GM19328 (cell line): ENCODE results near the gene SKAP2.

ENCODE experiments used
- ATAC-seq: cut with Tn5 transposase; IDR thresholded peaks from one replicate; pipeline ENCODE4 v1.9.1; 2021; ENCODE audit warnings: mild to moderate bottlenecking, moderate library complexity; ENCODE audit not compliant: unreplicated experiment

The SKAP2 gene

GRCh38 chr7:26645121-26645520 is 219.3 kb downstream of the SKAP2 start:
- no peak for ATAC-seq

GRCh38 chr7:26642416-26642815 is 222.0 kb downstream of the SKAP2 start:
- no peak for ATAC-seq

DNA sequence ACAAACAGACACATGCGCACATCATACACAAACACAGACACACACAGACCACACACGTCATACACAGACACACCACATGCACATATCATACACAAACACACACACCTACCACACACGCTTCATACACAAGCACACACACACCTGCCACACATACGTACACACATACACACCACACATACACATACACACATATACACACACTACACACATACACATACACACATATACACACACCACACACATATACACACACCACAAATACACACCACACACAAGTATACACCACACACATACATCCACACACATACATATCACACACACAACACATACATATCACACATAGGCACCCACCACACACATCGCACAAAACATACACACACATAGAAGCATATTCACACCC is 224.7 kb downstream of the SKAP2 start:
- ATAC-seq, result no peak

GRCh38 chr7:26639111-26639510 is 225.3 kb downstream of the SKAP2 start:
- ATAC-seq, result no peak

GRCh38 chr7:26638140-26638539 is 226.2 kb downstream of the SKAP2 start:
- ATAC-seq, result no peak

DNA sequence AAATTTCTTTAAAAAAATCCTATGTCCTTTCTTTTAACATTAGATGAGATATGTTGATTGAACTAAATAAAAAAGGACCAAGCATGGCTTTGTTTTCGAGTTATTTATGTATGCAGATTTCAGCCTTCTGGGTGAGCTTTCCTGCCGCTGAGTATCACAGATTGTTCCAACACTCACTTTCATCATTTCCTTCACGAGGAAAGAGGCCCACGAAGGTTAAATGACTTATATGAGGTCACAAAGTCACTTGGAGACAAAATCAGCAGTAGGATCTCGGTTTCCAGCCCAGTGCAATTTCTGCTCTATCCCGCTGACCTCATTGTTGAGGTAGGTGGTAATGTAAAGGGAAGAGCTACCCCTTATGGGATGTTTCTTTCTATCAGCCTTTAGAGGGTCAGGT is 226.8 kb downstream of the SKAP2 start:
- no peak for ATAC-seq

- no peak for ATAC-seq
Measured at GRCh38 chr7:26636808-26637207, 227.6 kb downstream of the SKAP2 start.

- no peak for ATAC-seq
Measured at GRCh38 chr7:26633557-26633956, 230.8 kb downstream of the SKAP2 start.

DNA sequence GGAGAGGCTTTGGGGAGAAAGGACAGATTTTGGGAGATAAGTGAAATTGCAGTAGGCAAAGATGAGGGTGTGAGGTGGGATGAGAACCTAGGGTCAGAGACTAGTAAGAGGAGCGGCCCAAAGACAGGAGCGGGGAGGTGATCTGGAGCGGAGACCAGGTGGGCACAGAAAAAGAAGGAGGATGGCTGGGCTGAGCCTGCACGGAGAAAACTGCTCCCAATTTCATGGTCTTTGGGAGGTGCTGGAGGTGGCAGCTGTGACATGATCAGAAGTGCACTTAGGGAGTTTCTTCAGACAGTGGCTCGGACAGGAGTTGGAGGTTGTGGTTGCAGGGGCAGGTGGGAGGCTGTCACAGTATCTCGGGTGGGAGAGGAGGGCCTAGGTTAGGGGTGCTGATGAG is 232.8 kb downstream of the SKAP2 start:
- no peak for ATAC-seq

GRCh38 chr7:26630941-26631580 is 233.3 kb downstream of the SKAP2 start:
- ATAC-seq, result no peak

DNA sequence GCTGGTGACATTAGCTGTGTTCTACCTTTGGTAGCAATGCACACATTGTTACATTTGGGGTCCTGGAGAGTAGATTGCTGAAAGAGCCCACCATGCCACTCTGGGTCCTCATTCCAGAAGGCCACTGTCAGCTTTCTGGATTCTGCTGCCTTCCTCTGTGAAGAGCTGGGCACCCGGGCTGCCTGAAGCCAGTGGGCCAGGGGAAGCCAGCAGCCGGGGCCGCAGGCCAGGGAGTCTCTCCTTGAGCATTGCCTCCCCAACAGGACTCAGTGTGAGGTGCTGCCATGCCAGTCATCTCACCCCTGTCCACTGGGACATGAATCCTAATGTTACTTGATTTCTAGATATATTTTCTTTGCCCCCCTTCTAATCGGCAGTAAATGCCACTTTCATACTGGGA is 234.0 kb downstream of the SKAP2 start:
- no peak for ATAC-seq

DNA sequence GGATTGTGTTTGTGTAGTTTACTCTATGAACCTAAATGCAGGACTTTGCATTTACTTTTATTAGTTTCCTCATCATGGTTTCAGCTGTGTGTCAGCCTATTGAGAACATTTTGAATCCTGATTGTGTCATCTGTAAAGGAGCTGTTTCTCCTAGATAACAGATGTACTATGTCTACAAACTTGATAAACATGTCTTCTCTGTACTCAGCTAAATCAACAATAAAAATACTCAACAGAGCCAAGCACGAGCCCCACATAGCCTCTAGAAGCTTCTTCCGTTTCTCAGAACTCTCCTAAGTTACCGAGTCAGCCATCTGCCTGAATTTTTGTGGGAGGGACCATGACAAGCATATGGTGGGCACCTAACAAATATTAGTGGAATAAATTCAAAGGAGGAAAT is 234.7 kb downstream of the SKAP2 start:
- no peak for ATAC-seq

DNA sequence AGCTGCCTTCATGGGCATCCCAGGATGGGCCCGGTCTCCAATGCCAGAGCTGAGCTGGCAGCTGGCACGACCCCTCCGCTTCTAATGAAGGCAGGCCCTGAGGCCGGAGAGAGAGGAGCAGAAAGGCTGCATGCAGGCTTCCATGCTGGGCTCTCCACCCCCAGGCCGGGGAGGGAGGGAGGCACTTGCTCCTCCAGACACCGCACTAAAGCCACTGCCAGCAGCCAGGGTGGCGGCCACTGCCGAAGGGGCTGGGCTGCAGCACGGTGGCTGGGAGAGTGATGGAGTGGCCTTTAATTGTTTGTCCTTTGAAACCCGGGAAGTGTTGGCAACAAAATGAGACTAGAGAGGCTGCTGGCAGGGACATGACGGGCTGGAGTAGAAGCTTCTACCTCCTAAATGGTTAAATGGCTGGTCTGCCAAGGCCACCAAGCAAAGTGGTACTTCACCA is 236.5 kb downstream of the SKAP2 start:
- no peak for ATAC-seq

DNA sequence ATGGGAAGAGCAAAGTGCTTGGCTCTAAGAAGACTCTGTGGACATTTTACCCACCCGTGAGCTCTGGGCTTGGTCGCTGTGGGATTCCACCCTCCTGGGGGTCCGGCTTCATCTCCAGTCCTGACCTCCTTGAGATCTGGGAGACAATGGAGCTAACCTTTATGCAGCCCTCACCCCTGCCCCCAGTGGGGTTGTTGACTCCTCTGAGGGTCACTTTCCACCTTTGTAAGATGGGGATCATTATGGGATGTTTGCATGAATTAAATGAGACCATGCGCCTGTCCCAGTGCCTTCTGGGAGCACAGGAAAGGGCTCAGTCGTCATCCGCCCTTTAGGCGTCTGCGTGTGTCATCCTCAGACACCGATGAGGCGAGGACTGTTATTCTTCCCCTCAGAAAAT is 237.2 kb downstream of the SKAP2 start:
- ATAC-seq, result no peak

DNA sequence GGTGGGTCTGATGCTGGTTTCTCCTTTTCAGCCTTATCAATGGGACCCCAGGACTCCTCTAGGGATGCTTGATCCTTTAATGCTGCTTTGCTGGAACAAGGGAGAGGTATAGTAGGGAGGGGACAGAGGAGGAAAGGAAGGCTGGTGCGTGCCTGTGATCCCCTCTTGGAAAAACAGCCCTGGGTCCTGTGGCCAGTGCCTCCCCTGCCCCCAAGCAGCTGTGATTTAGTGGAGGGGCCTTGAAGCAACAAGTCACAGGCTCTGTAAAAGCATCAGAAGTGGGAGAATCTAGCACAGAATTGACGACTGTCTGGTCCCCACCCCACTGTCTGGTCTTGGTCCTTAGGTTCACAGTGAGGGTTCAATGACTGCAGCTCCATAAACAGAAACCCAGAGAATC is 237.7 kb downstream of the SKAP2 start:
- no peak for ATAC-seq

DNA sequence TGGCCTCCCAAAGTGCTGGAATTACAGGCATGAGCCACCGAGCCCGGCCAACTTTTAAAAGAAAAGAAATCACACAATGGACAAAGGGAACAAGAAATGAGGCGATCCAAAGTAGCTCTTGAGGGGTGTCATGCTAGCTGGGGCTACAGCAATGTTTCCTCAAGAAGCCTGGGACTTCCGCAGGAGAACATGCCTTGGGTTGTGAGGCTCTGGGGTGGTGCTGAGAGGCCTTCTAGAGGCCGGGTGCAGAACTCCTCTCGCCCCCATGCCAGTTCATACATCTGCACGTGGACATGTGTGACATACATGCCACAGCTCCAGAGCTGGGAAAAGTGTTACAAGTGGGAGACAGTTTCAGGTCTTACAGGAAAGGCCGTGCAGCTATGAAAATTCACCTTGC is 238.2 kb downstream of the SKAP2 start:
- ATAC-seq, result no peak

GRCh38 chr7:26625286-26625685 is 239.1 kb downstream of the SKAP2 start:
- no peak for ATAC-seq

DNA sequence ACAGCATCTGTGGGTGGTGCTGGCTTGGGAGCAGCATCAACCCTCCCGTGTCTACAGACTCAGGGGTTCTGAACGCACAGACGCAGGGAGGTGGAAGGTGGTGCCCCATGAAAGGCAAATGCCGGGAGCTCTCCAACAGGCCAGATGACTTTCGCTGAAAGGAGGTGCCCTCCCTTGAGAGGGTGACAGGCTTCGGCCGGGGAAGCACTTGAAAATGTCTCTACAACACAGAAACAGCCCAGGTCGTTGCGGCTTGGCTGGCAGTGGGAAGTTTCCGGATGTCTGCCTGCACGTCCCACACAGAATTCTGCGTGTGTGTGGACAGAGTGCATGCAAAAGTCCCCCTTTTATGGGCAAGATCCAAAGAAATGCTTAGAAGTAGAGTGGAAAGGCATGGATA is 239.6 kb downstream of the SKAP2 start:
- ATAC-seq, result no peak

DNA sequence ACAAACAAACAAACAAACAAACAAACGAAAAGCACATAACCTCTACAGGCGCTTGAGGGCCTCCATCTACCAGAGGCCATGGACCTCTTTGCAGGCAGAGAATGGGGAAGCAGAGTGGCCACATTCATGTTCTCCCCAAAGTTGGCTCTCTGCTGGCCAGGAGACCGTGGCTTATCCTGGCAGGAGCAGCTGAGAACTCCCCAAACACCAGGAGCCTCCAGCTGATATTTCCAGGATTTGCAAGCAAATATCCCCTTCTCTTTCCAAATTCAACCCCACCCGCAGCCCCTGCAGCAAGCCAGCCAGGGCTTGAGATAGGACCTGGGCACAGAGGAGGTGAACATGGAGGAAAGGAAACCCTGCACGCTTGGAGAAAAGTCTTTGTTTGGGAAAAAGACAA is 240.0 kb downstream of the SKAP2 start:
- no peak for ATAC-seq

GRCh38 chr7:26620352-26620751 is 244.0 kb downstream of the SKAP2 start:
- ATAC-seq, result no peak

DNA sequence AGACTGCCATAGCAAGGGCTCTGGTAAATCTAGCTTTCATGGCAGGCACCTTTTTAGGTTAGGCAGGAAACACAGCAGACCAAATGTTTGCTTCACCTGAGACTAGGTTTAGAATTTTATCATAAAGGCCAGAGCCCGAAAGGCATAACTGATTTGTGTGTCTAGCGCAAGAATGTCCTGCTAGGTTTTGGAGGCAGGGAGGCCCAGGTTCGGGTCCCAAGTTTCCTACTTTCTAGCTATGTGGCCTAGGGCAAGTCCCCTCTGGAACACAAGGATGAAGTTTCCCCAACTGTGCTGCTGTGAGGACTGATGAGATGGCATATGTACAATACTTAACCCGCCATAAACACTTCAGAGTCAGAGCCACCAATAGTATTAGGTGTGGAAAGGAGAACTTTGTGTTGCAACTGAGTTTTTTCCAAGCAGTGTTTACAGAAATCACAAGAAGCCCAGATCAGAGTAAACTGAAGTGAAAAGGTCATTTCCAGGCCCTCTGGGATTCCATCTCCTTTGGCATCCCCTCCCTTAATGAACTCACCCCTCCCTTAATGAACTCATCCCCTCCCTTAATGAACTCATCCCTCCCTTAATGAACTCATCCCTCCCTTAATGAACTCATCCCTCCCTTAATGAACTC is 244.9 kb downstream of the SKAP2 start:
- no peak for ATAC-seq

- ATAC-seq, result no peak
Measured at GRCh38 chr7:26618898-26619297, 245.5 kb downstream of the SKAP2 start.

- no peak for ATAC-seq
Measured at GRCh38 chr7:26618449-26618848, 245.9 kb downstream of the SKAP2 start.
